ENCODE measurements around the gene SLC16A13. TPM values are rescaled to one million over a fixed set of nuclear protein-coding genes. Genes with fewer than 3 reads are reported as not detected.

Gene SLC16A13
- total and polyA plus RNA-seq, 2 donors (not counting 1 experiment from before 2014, with no cell fraction given) = 7.4 to 21.9 TPM

DNA sequence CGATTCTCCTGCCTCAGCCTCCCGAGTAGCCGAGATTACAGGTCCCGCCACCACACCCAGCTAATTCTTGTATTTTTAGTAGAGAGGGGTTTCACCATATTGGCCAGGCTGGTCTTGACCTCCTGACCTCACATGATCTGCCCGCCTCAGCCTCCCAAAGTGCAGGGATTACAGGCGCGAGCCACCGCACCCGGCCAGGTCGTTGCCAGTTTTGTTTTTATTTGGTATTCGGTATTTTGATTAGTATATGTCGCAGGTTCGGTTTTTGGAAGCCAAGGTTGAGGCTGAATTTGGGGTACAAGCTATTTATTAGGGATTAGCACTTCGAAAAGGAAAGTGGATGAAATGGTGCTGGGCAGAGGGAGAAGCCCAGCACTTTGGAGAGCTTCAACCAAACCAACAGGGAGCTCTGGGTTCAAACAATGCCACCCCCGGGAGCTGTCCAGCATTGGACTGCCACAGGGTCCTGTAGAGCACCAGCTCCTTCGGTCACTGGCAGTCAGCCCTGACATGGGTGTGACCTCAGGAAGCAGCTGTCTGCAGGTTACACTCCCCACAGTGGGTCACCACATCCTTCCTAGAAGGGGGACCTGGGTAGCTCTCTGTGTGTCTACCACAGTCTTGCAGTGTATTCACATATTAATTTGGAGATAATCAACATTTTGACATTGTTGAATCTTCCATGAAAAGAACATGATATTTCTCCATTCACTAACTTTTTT lies 45.7 kb downstream of the SLC16A13 start:
- POLR2A ChIA-PET = interaction anchor here (1.1 kb wide), 1 partner anchor 52 kb away, joined by 3 read pairs; no protein-coding TSS in a partner anchor
- intact Hi-C loops (cut with micrococcal nuclease) = no loop called here
- Histone ChIP-seq H3K4me2 (replicated peaks; ENCODE audit: low read depth, low read length, poor library complexity, severe bottlenecking) (peak overlapping the region; percentile 59), H3K4me3 (ENCODE audit: control extremely low read depth in 1 of 5, extremely low read depth in 1 of 5, insufficient read depth in 1 of 5, low read depth in 2 of 5, low read length in 4 of 5) (no peak overlapping the region), H2AFZ (ENCODE audit: insufficient read depth, low read depth, low read length, poor library complexity, severe bottlenecking) (no peak overlapping the region), H3K79me2 (ENCODE audit: control insufficient read depth, insufficient read depth, low read length) (no peaks in the 10 kb centered on the region), H4K20me1 (ENCODE audit: control insufficient read depth, insufficient read depth, low read length, poor library complexity, severe bottlenecking) (no peaks in the 10 kb centered on the region), H3K27me3 (replicated peaks in 1 of 4; ENCODE audit: control extremely low read depth in 1 of 4, control insufficient read depth in 3 of 4, insufficient read depth in 4 of 4, low read length in 3 of 4) (peaks cover 0 to 7% (median 4%) of the 10 kb centered on the region in 4 experiments), H3K27ac (ENCODE audit: low read length in 2 of 2) (no peak overlapping the region), H3K4me1 (ENCODE audit: control insufficient read depth in 2 of 2, insufficient read depth in 2 of 2, low read length in 2 of 2) (peaks cover 10 to 17% of the 10 kb centered on the region in 2 donors), H3K9me3 (ENCODE audit: control extremely low read depth in 1 of 3, control insufficient read depth in 2 of 3, insufficient read depth in 1 of 3, low read length in 2 of 3) (peaks cover 0 to 4% (median 0%) of the 10 kb centered on the region in 3 donors), H3K36me3 (replicated peaks in 1 of 2; ENCODE audit: control extremely low read depth in 1 of 2, control insufficient read depth in 1 of 2, extremely low read depth in 1 of 2, insufficient read depth in 2 of 2, low read length in 1 of 2) (no peaks in the 10 kb centered on the region), H3K9ac (ENCODE audit: low read length) (peak overlapping the region; percentile 29)
- Mint-ChIP-seq H3K27ac (no peak overlapping the region), H3K4me1 (peaks cover 23% of the 10 kb centered on the region), H3K9me3 (ENCODE audit: insufficient read depth) (no peaks in the 10 kb centered on the region), H3K27me3 (peaks cover 25% of the 10 kb centered on the region), H3K4me3 (no peak overlapping the region)
- TF ChIP-seq CTCF (IDR thresholded peaks at IDR 0.05) (no peak), EZH2 (IDR thresholded peaks at IDR 0.05; ENCODE audit: borderline replicate concordance, insufficient read depth, low read depth, low read length, poor library complexity, severe bottlenecking) (no peak)
- no peak for DNase-seq
- CTCF ChIA-PET = interaction anchor here (0.9 to 1.3 kb wide), 4 partner anchors 9 to 55 kb away, joined by 3 to 6 read pairs (median 4); no protein-coding TSS in a partner anchor
- 79% methylated on average over 11 of the region's 16 CpGs for WGBS (ENCODE audit: insufficient coverage)
- peak; percentile 61 for ATAC-seq (ENCODE audit: low read depth)

GRCh38 chr17:7083592-7083991 lies 47.8 kb downstream of the SLC16A13 start:
- no peak for DNase-seq
- intact Hi-C loops (cut with micrococcal nuclease) = no loop called here
- Mint-ChIP-seq H3K27me3 (peaks cover 36% of the 10 kb centered on the region), H3K4me3 (no peak overlapping the region), H3K4me1 (peaks cover 23% of the 10 kb centered on the region), H3K27ac (no peak overlapping the region), H3K9me3 (ENCODE audit: insufficient read depth) (no peaks in the 10 kb centered on the region)
- ChIA-PET POLR2A (no interaction called here), CTCF (interaction anchor here (1.0 kb wide), 1 partner anchor 18 kb away, joined by 3 read pairs; no protein-coding TSS in a partner anchor)
- Histone ChIP-seq H3K27ac (ENCODE audit: low read length in 2 of 2) (no peak overlapping the region), H3K4me3 (ENCODE audit: control extremely low read depth in 1 of 5, extremely low read depth in 1 of 5, insufficient read depth in 1 of 5, low read depth in 2 of 5, low read length in 4 of 5) (no peak overlapping the region), H2AFZ (ENCODE audit: insufficient read depth, low read depth, low read length, poor library complexity, severe bottlenecking) (no peak overlapping the region), H3K4me1 (ENCODE audit: control insufficient read depth in 2 of 2, insufficient read depth in 2 of 2, low read length in 2 of 2) (peaks cover 10 to 17% of the 10 kb centered on the region in 2 donors), H3K27me3 (replicated peaks in 1 of 4; ENCODE audit: control extremely low read depth in 1 of 4, control insufficient read depth in 3 of 4, insufficient read depth in 4 of 4, low read length in 3 of 4) (peaks cover 0 to 17% (median 4%) of the 10 kb centered on the region in 4 experiments), H3K79me2 (ENCODE audit: control insufficient read depth, insufficient read depth, low read length) (no peaks in the 10 kb centered on the region), H3K36me3 (replicated peaks in 1 of 2; ENCODE audit: control extremely low read depth in 1 of 2, control insufficient read depth in 1 of 2, extremely low read depth in 1 of 2, insufficient read depth in 2 of 2, low read length in 1 of 2) (no peaks in the 10 kb centered on the region), H4K20me1 (ENCODE audit: control insufficient read depth, insufficient read depth, low read length, poor library complexity, severe bottlenecking) (no peaks in the 10 kb centered on the region), H3K9ac (ENCODE audit: low read length) (no peak overlapping the region), H3K9me3 (ENCODE audit: control extremely low read depth in 1 of 3, control insufficient read depth in 2 of 3, insufficient read depth in 1 of 3, low read length in 2 of 3) (peaks cover 0 to 4% (median 0%) of the 10 kb centered on the region in 3 donors), H3K4me2 (replicated peaks; ENCODE audit: low read depth, low read length, poor library complexity, severe bottlenecking) (no peak overlapping the region)
- 88% methylated on average over 4 of the region's 4 CpGs for WGBS (ENCODE audit: insufficient coverage)
- TF ChIP-seq CTCF (IDR thresholded peaks at IDR 0.05) (no peak), EZH2 (IDR thresholded peaks at IDR 0.05; ENCODE audit: borderline replicate concordance, insufficient read depth, low read depth, low read length, poor library complexity, severe bottlenecking) (no peak)
- no peak for ATAC-seq (ENCODE audit: low read depth)

Measured in B cell (primary cell).